ENCODE measurements around the gene CCNG1.

GRCh38 chr5:163437011-163437308, 435 bp upstream of the CCNG1 start:
- TF ChIP-seq CTCF (IDR thresholded peaks at IDR 0.05; ENCODE audit: low read length) (no peak), EZH2 (IDR thresholded peaks at IDR 0.05; ENCODE audit: borderline replicate concordance, low read length) (no peak)
